Measurements from ENCODE around the gene PEX3.

PEX3 gene, protein sequence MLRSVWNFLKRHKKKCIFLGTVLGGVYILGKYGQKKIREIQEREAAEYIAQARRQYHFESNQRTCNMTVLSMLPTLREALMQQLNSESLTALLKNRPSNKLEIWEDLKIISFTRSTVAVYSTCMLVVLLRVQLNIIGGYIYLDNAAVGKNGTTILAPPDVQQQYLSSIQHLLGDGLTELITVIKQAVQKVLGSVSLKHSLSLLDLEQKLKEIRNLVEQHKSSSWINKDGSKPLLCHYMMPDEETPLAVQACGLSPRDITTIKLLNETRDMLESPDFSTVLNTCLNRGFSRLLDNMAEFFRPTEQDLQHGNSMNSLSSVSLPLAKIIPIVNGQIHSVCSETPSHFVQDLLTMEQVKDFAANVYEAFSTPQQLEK
- 7.9 to 27.5 (median 21.3) reads per million in 9 experiments for total RNA-seq

DNA sequence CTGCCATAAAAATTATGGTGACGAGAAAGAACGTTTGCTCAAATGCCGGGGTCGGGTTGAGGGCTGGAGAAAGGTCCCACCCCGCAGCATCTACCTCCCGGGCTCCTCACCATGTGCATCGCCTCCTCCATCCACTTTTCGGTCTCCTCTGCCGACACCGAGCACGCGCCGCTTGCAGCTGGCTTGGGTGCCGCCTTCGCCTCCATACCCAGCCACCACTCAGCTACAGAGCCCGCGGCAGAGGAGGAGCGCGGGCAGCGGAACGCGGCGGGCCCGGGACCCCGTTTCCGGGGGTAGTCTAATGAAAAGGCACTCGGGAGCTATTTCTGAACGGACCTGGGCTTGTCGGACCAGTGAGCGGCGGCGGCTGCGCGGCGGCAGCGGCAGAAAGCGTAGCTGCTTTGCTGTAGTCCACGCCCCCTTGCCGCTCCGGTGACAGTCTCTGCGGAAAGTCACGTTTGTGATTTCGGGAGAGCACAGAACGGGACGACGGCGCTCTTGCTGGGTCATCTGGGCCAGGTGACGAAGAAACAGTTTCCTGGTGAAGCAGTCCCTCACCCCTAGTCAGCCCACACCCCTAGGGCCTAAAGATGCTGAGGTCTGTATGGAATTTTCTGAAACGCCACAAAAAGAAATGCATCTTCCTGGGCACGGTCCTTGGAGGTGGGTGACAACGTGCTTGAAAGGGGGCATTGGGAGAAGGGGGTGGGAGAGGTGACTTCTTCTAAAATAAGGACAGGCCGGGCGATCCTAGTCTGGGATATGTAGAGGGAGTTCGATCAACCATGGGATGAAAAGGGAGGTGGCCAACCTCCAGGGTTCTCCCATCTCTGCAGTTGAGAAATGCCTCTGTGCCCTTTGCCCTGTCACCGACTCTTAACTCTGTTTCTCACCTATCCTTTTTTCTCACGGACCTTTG is at the start of gene PEX3, which contains the start of gene ADAT2:
Gene PEX3 (plus strand): TSS at position 353 of the 919 bp plus-strand sequence. CDS start 238 bp downstream, at position 591.
Gene ADAT2 (minus strand): TSS at position 243 of the 919 bp plus-strand sequence. CDS start 37 bp downstream, at position 206.
- Mint-ChIP-seq H3K27ac (peak within 1 kb of the TSS; percentile 93 to 98), H3K4me1 (ENCODE audit: low read depth in 2 of 2) (peaks cover 19 to 40% of the 10 kb centered on the region in 2 donors), H3K36me3 (ENCODE audit: insufficient read depth) (peaks cover 19% of the 10 kb centered on the region), H3K4me3 (peak within 1 kb of the TSS; percentile 89 to 95), H3K27me3 (no peaks in the 10 kb centered on the region), H3K9me3 (no peaks in the 10 kb centered on the region)
- peak; percentile 89 for ATAC-seq (replicated peaks)
- DNase-seq, result peak; percentile 88 to 93 (median 91)

DNA sequence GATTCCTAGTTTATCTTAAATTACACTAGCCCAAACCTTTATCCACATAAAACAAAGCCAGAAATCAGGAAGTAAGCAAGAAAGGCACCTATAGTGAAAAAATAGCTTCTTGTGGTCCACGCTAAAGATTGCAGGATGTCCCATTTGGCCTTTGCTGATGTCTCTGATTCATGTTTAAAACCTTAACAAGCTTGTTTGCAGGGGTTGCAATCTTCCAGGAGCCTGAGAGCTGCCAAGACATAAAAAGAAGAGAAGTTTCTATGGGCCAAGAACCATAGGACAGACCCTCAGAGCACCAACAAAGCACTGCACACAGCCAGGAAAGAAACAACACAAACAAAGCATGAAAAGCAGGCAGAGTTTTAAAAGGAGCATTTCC is 49.5 kb upstream of the PEX3 start:
- peak overlapping the region; percentile 4 to 43 for H3K4me3 Mint-ChIP-seq
- DNase-seq (no peak), ATAC-seq (replicated peaks) (no peak)
- no peaks in the 10 kb centered on the region for H3K9me3 Mint-ChIP-seq
- H3K36me3 Mint-ChIP-seq (ENCODE audit: insufficient read depth), result peaks cover 8% of the 10 kb centered on the region
- H3K27ac Mint-ChIP-seq, result peak overlapping the region in 1 of 2 donors; percentile 84
- H3K27me3 Mint-ChIP-seq, result no peaks in the 10 kb centered on the region
- peaks cover 40 to 47% of the 10 kb centered on the region in 2 donors for H3K4me1 Mint-ChIP-seq (ENCODE audit: low read depth in 2 of 2)

DNA sequence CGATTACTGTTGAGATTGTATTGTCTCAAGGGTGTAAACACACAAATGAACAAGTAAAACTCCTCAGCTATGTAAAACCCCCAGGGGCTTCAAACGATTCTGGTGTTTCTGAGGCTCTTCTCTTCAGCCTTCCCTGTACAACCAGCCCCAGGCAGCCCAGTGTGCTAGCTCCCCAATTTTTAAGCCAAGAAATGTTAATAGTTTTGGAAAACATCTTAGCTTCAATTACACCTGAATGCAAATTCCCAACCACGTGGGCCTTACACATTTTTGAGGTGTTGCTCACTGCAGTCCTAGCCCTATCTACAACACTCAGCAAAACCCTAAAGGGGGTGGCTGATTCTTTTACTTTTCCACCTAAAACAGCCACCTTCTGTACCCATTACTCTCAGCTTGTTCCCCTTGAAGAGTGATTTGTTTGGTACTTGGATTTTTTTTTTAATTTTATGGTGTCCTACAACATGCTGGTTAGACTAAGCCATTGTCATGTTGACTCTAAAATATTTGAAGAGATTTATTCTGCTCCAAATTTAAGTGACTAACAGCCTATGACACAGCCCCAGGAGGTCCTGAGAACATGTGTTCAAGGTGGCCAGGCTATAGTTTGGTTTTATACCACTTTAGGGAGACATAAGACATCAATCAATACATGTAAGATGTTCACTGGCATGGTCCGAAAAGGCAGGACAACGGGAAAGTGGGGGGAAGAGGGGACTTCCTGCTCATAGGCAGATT is 48.8 kb upstream of the PEX3 start:
- ATAC-seq (replicated peaks) (no peak), DNase-seq (no peak)
- Mint-ChIP-seq H3K27me3 (no peaks in the 10 kb centered on the region), H3K4me1 (ENCODE audit: low read depth in 2 of 2) (peaks cover 33 to 40% of the 10 kb centered on the region in 2 donors), H3K36me3 (ENCODE audit: insufficient read depth) (peaks cover 8% of the 10 kb centered on the region), H3K27ac (peak overlapping the region in 1 of 2 donors; percentile 42), H3K4me3 (no peak overlapping the region), H3K9me3 (no peaks in the 10 kb centered on the region)

DNA sequence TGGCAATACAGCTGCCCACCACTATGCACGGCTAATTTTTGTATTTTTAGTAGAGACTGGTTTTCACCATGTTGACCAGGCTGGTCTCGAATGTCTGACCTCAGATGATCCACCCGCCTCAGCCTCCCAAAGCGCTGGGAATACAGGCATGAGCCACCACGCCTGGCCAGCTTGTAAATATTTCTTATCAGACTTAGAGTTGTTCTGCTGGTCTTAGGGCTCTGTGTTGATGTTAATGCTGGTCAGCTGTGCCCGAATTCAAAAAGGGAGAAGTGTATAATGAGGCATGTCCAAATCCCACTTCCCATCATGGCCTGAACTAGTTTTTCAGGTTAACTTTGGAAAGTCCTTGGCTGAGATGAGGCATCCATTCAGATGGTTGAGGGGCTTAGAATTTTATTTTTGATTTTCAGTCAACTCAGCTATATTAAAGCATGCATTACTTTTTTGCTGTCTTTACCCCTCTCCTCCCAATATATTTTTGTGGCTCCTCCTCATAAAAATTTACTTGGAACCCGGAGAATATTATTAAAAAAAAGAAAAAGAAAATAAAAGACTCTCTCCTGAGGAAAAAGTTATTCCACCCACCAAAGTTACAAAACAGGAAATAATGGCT is 47.8 kb upstream of the PEX3 start:
- no peaks in the 10 kb centered on the region for H3K9me3 Mint-ChIP-seq
- no peaks in the 10 kb centered on the region for H3K27me3 Mint-ChIP-seq
- ATAC-seq (replicated peaks) (no peak), DNase-seq (no peak)
- peaks cover 1% of the 10 kb centered on the region for H3K36me3 Mint-ChIP-seq (ENCODE audit: insufficient read depth)
- H3K4me1 Mint-ChIP-seq (ENCODE audit: low read depth in 2 of 2), result peaks cover 26 to 30% of the 10 kb centered on the region in 2 donors
- peak overlapping the region in 1 of 2 donors; percentile 42 for H3K27ac Mint-ChIP-seq
- H3K4me3 Mint-ChIP-seq, result no peak overlapping the region

DNA sequence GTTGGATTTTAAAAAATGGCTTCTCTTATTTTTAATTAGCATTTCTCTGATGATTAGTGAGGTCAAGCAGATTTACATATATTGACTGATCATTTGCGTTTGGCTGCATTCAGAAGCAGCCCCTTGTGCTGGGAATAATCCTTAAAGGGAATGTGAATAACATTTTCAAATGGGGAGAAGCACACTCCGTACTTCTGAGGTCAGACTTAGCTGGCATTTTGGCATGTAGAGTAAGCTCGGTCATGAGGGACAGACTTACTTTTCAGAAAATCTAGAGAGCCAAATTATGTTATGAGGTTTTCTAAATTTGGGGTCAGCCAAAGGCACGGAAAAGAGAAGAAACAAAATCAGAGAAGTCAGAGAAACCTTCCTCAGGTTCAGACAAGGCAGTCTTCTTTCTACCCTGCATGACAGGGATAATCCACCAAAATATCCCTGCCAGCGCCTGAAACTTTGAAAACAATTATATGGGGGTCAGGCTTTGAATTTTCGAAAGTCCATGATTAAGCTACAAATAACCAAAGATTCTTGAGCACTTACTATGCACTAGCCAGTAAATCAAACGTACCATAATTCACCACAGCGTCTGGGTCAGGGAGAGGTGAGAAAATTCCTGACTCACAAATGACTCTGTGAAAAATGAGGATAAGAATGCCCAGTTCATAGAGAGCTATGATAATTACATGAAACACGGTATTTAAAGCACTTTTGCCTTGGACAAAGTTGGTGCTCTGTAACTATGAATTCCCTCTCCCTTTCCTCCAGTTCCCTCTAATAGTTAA is 45.0 kb upstream of the PEX3 start:
- no peak for DNase-seq
- H3K9me3 Mint-ChIP-seq, result no peaks in the 10 kb centered on the region
- no peaks in the 10 kb centered on the region for H3K27me3 Mint-ChIP-seq

DNA sequence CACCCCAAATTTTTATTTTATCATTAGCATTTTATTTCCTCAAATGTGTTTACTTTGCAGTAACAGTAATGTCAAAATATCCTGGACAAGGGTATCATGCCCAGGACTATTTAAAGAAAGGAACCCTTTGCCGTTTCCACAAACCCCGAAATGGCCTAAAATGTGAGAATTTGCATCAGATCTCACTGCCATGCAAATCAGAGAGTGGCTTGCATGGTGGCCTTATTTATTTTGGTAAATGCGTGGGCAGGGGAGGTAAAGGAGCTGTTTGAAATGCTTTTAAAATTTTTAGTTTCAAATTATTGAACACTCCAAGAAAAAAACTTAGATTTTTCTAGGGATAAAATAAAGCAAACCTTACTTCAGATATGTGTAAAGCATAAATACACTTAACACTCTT is 43.9 kb upstream of the PEX3 start:
- Mint-ChIP-seq H3K27me3 (no peaks in the 10 kb centered on the region), H3K27ac (no peak overlapping the region)

More for the DNA sequence above, 45.0 kb upstream of the PEX3 start:
- Mint-ChIP-seq H3K36me3 (ENCODE audit: insufficient read depth) (no peaks in the 10 kb centered on the region), H3K4me3 (no peak overlapping the region), H3K27ac (no peak overlapping the region), H3K4me1 (ENCODE audit: low read depth in 2 of 2) (peaks cover 7 to 8% of the 10 kb centered on the region in 2 donors)
- no peak for ATAC-seq (replicated peaks)

DNA sequence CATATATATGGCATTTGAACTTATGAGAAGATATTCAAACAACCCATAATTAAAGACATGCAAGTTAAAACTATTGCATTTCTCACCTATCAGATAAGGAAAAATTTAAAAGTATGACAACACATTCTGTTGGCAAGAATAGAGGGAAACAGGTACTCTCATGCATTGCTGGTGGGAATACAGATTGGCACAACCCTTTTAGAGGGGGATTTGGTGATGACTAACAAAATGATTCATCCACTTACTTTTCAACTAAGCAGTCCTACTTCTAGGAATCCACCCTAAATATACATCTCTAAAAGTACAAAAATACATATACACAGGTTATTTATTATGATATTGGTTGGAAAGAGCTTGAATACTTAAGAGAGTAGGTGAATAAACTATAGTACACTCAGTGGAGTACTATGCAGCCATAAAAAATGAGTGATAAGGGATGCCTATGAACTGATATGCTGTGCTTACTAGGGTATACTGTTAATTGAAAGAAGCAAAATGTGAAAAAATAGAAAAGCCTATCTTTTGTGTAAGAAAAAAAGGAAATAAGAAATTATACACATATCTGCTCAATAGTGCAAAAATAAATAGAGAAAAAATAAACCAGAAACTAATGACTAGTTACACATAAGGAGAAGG is 42.3 kb upstream of the PEX3 start:
- Mint-ChIP-seq H3K4me3 (no peak overlapping the region), H3K36me3 (ENCODE audit: insufficient read depth) (no peaks in the 10 kb centered on the region), H3K9me3 (no peaks in the 10 kb centered on the region), H3K4me1 (ENCODE audit: low read depth in 2 of 2) (peaks cover 0 to 1% of the 10 kb centered on the region in 2 donors), H3K27me3 (no peaks in the 10 kb centered on the region), H3K27ac (no peak overlapping the region)
- DNase-seq (no peak), ATAC-seq (replicated peaks) (no peak)

More for the DNA sequence above, 43.9 kb upstream of the PEX3 start:
- H3K36me3 Mint-ChIP-seq (ENCODE audit: insufficient read depth), result no peaks in the 10 kb centered on the region
- no peak overlapping the region for H3K4me3 Mint-ChIP-seq
- ATAC-seq (replicated peaks), result no peak
- DNase-seq, result no peak
- no peaks in the 10 kb centered on the region for H3K9me3 Mint-ChIP-seq
- H3K4me1 Mint-ChIP-seq (ENCODE audit: low read depth in 2 of 2), result peaks cover 0 to 1% of the 10 kb centered on the region in 2 donors

DNA sequence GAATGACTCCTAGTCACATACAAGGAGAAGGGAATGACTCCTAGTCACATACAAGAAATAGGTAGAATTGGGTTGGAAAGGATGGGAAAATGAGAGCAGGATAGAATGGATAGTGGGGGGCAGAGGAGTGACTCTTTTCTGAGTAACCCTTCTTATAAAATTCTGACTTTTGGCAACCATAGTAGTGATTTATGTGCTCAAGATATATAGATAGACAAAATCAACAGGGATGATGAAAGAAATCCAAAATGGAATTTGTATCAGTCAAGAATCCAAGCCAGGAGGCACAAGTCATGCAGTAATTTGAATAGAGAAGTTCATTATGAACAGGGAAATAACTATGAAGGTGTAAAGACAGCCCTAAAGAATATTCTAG is 41.8 kb upstream of the PEX3 start:
- Mint-ChIP-seq H3K9me3 (no peaks in the 10 kb centered on the region), H3K4me1 (ENCODE audit: low read depth in 2 of 2) (peaks cover 0 to 1% of the 10 kb centered on the region in 2 donors), H3K4me3 (no peak overlapping the region), H3K36me3 (ENCODE audit: insufficient read depth) (no peaks in the 10 kb centered on the region), H3K27ac (no peak overlapping the region), H3K27me3 (no peaks in the 10 kb centered on the region)
- no peak for ATAC-seq (replicated peaks)
- no peak for DNase-seq

DNA sequence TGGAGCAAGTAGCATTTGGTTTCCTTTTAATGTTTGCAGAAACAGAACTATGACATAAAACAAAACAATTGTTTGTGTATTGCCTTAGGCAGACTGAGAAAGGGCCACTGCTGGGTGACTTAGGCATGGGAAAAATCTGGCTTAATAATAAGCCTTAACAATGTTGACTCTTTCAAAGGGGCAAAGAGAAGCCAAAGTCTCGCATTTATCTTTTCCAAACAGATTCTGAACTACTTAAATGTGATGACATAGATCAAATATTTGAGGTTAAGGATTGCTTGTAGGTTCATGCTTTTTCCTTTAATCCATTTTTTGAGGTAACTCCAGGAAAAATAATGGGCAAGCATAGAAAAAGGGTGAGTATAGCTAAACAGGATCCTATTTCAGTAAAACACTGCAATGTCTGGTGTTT is 39.7 kb upstream of the PEX3 start:
- ATAC-seq (replicated peaks) (no peak), DNase-seq (no peak)
- Mint-ChIP-seq H3K36me3 (ENCODE audit: insufficient read depth) (no peaks in the 10 kb centered on the region), H3K4me1 (ENCODE audit: low read depth in 2 of 2) (peaks cover 0 to 1% of the 10 kb centered on the region in 2 donors), H3K27ac (no peak overlapping the region), H3K27me3 (no peaks in the 10 kb centered on the region), H3K9me3 (no peaks in the 10 kb centered on the region), H3K4me3 (no peak overlapping the region)

DNA sequence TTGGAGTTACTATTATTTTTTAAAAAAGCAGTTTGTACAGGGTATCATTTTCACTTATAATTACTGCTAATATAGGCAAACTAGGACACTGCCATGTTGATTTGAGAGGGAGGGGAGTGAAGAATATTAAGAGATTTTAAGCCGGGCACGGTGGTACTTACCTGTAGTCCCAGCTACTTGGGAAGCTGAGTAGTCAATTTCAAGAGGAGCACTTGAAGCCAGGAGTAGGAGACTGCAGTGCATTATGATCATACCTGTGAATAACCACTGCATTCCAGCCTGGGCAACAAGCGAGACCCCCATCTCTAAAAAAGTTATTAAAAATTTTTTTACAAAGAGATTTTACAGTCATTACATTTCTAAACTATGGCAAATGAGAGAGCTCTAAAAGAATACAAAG is 35.8 kb upstream of the PEX3 start:
- Mint-ChIP-seq H3K27me3 (no peaks in the 10 kb centered on the region), H3K27ac (no peak overlapping the region), H3K4me3 (no peak overlapping the region), H3K9me3 (no peaks in the 10 kb centered on the region), H3K36me3 (ENCODE audit: insufficient read depth) (no peaks in the 10 kb centered on the region), H3K4me1 (ENCODE audit: low read depth in 2 of 2) (no peaks in the 10 kb centered on the region)
- DNase-seq (no peak), ATAC-seq (replicated peaks) (no peak)

DNA sequence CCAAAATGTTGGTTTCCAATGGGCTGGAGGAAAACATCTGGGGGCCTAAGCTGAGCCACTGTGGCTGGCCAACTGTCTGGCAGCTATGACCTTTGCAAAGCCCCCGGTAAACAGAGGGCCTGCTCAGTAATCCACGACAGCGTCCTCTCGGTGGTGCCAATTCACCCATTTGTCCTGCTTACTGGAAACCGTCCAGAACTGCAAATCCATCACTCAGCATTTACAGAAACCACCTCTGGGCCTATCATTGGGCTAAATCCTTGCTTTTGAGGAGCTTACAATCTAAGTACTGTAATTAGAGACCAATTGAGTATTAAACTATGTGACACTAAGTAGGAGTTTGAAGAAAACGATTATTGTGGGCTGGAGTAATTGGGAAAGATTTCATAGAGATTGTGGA is 31.1 kb upstream of the PEX3 start:
- DNase-seq (no peak), ATAC-seq (replicated peaks) (no peak)
- Mint-ChIP-seq H3K36me3 (ENCODE audit: insufficient read depth) (no peaks in the 10 kb centered on the region), H3K9me3 (no peaks in the 10 kb centered on the region), H3K27ac (no peak overlapping the region), H3K4me3 (no peak overlapping the region), H3K4me1 (ENCODE audit: low read depth in 2 of 2) (no peaks in the 10 kb centered on the region), H3K27me3 (no peaks in the 10 kb centered on the region)

DNA sequence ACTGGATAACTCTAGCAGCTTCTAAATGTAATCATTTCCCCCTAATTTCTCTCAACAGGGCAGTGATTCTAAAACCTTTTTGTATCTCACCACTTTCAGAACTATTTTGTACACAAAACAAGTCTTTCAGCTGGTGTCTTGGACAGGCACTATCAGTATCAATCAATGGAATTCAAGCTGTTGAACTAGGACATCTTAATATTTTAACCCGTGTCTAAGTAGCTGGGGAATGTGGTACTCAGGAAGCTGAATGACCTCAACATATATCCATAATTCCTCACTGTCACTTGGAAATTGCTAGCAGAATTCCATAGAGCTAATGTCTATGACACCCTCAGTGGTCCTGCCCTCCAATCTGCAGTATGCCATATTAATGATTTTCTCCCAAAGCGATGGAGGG is 24.6 kb upstream of the PEX3 start:
- H3K36me3 Mint-ChIP-seq (ENCODE audit: insufficient read depth), result no peaks in the 10 kb centered on the region
- no peak overlapping the region for H3K27ac Mint-ChIP-seq
- peaks cover 3% of the 10 kb centered on the region in 2 donors for H3K4me1 Mint-ChIP-seq (ENCODE audit: low read depth in 2 of 2)
- DNase-seq (no peak), ATAC-seq (replicated peaks) (no peak)
- H3K27me3 Mint-ChIP-seq, result no peaks in the 10 kb centered on the region
- no peak overlapping the region for H3K4me3 Mint-ChIP-seq
- no peaks in the 10 kb centered on the region for H3K9me3 Mint-ChIP-seq
